ENCODE data around the gene NSUN3.

GRCh38 chr3:94083261-94083660 lies 20.4 kb downstream of the NSUN3 start:
- TF ChIP-seq CTCF (IDR thresholded peaks at IDR 0.05; ENCODE audit: borderline replicate concordance, extremely low read depth, low read length, poor library complexity, severe bottlenecking) (no peak), EZH2 (IDR thresholded peaks at IDR 0.05; ENCODE audit: borderline replicate concordance, low read depth, low read length, severe bottlenecking) (no peak)

Measured in DND-41 (cell line).